A549 treated with GW870086 at 1 μM for 4 hours (cell line): ENCODE measurements around the gene ZNF324. TPM values are rescaled to one million over a fixed set of nuclear protein-coding genes. Genes with fewer than 3 reads are reported as not detected.

Experiments used
- total RNA-seq: library from RNA; stranded (reverse); fragments of 200-300 nt; extraction: Qiagen RNA extraction; gene quantifications from 5 replicates; pipeline ENCODE4 v1.2.3, GENCODE V29; 2022; ENCODE audit warnings: low read depth

ZNF324 gene
- 7.6 to 9.7 TPM (median 9.1 TPM) in 5 replicates for total RNA-seq

GRCh38 chr19:58466760-58467589, at the start of gene ZNF324:
Gene ZNF324, plus strand, starts transcription at chr19:58467080. Its CDS starts 2,106 bp downstream, at chr19:58469186.

GRCh38 chr19:58439576-58440554, 27.0 kb upstream of the ZNF324 start, which contains the start of gene ZNF132:
Gene ZNF132, minus strand, starts transcription at chr19:58440153. Its CDS starts 332 bp downstream, at chr19:58439821.

GRCh38 chr19:58451358-58452101, 15.3 kb upstream of the ZNF324 start, which contains the start of gene ZNF324B:
Gene ZNF324B, plus strand, starts transcription at chr19:58451622. Its CDS starts 2,080 bp downstream, at chr19:58453702.

GRCh38 chr19:58475714-58476497, 9.0 kb downstream of the ZNF324 start, which contains the start of gene ZNF446:
Gene ZNF446, plus strand, starts transcription at chr19:58476352. Its CDS starts 867 bp downstream, at chr19:58477219.

GRCh38 chr19:58511353-58512208, 44.7 kb downstream of the ZNF324 start, which contains the start of gene SLC27A5:
Gene SLC27A5, minus strand, starts transcription at chr19:58511992. Its CDS starts 37 bp downstream, at chr19:58511955.

GRCh38 chr19:58519355-58520256, 52.7 kb downstream of the ZNF324 start, which contains the start of gene ZBTB45:
Gene ZBTB45, minus strand, starts transcription at chr19:58519810. Its CDS starts 2,137 bp downstream, at chr19:58517673.

Other genes with a start within 250 kb of the ZNF324 start
- gene ZNF544, start 238.2 kb upstream of the ZNF324 start, total RNA-seq: 15.8 to 22.5 TPM (median 18.2 TPM) in 5 replicates
- gene ZNF8, start 188.1 kb upstream of the ZNF324 start, total RNA-seq: 0.93 to 1.3 TPM (median 0.97 TPM) in 5 replicates
- 89.0 to 109 TPM (median 96.0 TPM) in 5 replicates for gene ERVK3-1, start 161.7 kb upstream of the ZNF324 start, total RNA-seq
- gene ZSCAN22, start 140.1 kb upstream of the ZNF324 start, total RNA-seq: 2.1 to 2.7 TPM (median 2.4 TPM) in 5 replicates
- gene A1BG, start 113.6 kb upstream of the ZNF324 start, total RNA-seq: 11.1 to 14.3 TPM (median 13.5 TPM) in 5 replicates
- 0.77 to 1.4 TPM (median 1.1 TPM) in 5 replicates for gene ZNF497, start 104.3 kb upstream of the ZNF324 start, total RNA-seq
- gene ZNF837, start 86.0 kb upstream of the ZNF324 start, total RNA-seq: 0.98 to 1.5 TPM (median 1.4 TPM) in 5 replicates
- gene RPS5, start 79.8 kb upstream of the ZNF324 start, total RNA-seq: 2,355 to 2,530 TPM (median 2,454 TPM) in 5 replicates
- 0.13 to 0.15 TPM in 2 of 5 replicates, not detected in the others for gene RNF225, start 71.4 kb upstream of the ZNF324 start, total RNA-seq
- gene ZNF584, start 58.4 kb upstream of the ZNF324 start, total RNA-seq: 18.1 to 21.1 TPM (median 20.1 TPM) in 5 replicates
- 0.06 to 0.14 TPM (median 0.13 TPM) in 5 replicates for gene ZNF132, start 26.9 kb upstream of the ZNF324 start, total RNA-seq
- 5.3 to 8.0 TPM (median 6.5 TPM) in 5 replicates for gene ZNF324B, start 15.5 kb upstream of the ZNF324 start, total RNA-seq
- 11.1 to 12.6 TPM (median 12.1 TPM) in 5 replicates for gene ZNF446, start 9.3 kb downstream of the ZNF324 start, total RNA-seq
- 26.4 to 30.1 TPM (median 28.2 TPM) in 5 replicates for gene SLC27A5, start 44.9 kb downstream of the ZNF324 start, total RNA-seq
- gene ZBTB45, start 52.7 kb downstream of the ZNF324 start, total RNA-seq: 13.0 to 19.0 TPM (median 18.3 TPM) in 5 replicates
- gene TRIM28, start 77.0 kb downstream of the ZNF324 start, total RNA-seq: 554 to 826 TPM (median 682 TPM) in 5 replicates
- gene CHMP2A, start 88.0 kb downstream of the ZNF324 start, total RNA-seq: 191 to 213 TPM (median 195 TPM) in 5 replicates
- 127 to 152 TPM (median 136 TPM) in 5 replicates for gene UBE2M, start 91.5 kb downstream of the ZNF324 start, total RNA-seq
- gene MZF1, start 106.3 kb downstream of the ZNF324 start, total RNA-seq: 10.2 to 15.4 TPM (median 14.0 TPM) in 5 replicates